Fibroblast of lung (primary cell): ENCODE data around the gene FKBP14. TPM values are rescaled to one million over a fixed set of nuclear protein-coding genes. Genes with fewer than 3 reads are reported as not detected.

Experiments used
- DNase-seq, 2 donors: peaks; one replicate each; pipeline versions ENCODE4 v3.0.0 to v3.0.0-alpha.2; 2010; ENCODE audit warnings: low read depth in 2 of 2
- H2AFZ ChIP-seq: 2 replicates; pipeline ENCODE4 v1.5.1; 2012; ENCODE audit warnings: low read length, control low read depth, inconsistent platforms
- H3K27ac ChIP-seq: 2 replicates; pipeline ENCODE4 v1.5.1; 2011; ENCODE audit warnings: low read length, control low read depth; ENCODE audit not compliant: insufficient read depth
- H3K27me3 ChIP-seq: 2 replicates; pipeline ENCODE4 v1.5.1; 2011; ENCODE audit warnings: mild to moderate bottlenecking, low read length; ENCODE audit not compliant: control insufficient read depth, insufficient read depth
- H3K36me3 ChIP-seq: 2 replicates; pipeline ENCODE4 v1.5.1; 2011; ENCODE audit warnings: low read length; ENCODE audit not compliant: control insufficient read depth, insufficient read depth
- H3K4me1 ChIP-seq: 2 replicates; pipeline ENCODE4 v1.5.1; 2011; ENCODE audit warnings: low read length; ENCODE audit not compliant: control insufficient read depth, insufficient read depth; ENCODE audit errors: extremely low read depth
- H3K4me2 ChIP-seq: 2 replicates; pipeline ENCODE4 v1.5.1; 2011; ENCODE audit warnings: low read length, control low read depth; ENCODE audit not compliant: insufficient read depth; ENCODE audit errors: extremely low read depth
- H3K4me3 ChIP-seq, 4 experiments: fragments of 200-600 bp in 1 of 4; sonication (generic) in 1 of 4; replicated peaks in 1 of 4; 2 replicates each; pipeline ENCODE4 v1.5.1; 2011 to 2016; ENCODE audit warnings: low read length in 4 of 4, low read depth in 3 of 4, mild to moderate bottlenecking in 3 of 4, control low read depth in 2 of 4, inconsistent platforms in 1 of 4, mixed read lengths in 1 of 4; ENCODE audit not compliant: insufficient read depth in 1 of 4; ENCODE audit errors: control extremely low read depth in 1 of 4
- H3K79me2 ChIP-seq: 2 replicates; pipeline ENCODE4 v1.5.1; 2012; ENCODE audit warnings: mild to moderate bottlenecking, low read length, inconsistent platforms; ENCODE audit not compliant: control insufficient read depth, insufficient read depth
- H3K9ac ChIP-seq: 2 replicates; pipeline ENCODE4 v1.5.1; 2011; ENCODE audit warnings: mild to moderate bottlenecking, low read length, control low read depth; ENCODE audit not compliant: insufficient read depth
- H3K9me3 ChIP-seq: 2 replicates; pipeline ENCODE4 v1.5.1; 2012; ENCODE audit warnings: low read depth, low read length; ENCODE audit not compliant: control insufficient read depth, insufficient read depth
- H4K20me1 ChIP-seq: 2 replicates; pipeline ENCODE4 v1.5.1; 2011; ENCODE audit warnings: low read length; ENCODE audit not compliant: control insufficient read depth, insufficient read depth; ENCODE audit errors: extremely low read depth
- EZH2 ChIP-seq: IDR thresholded peaks from 2 replicates; pipeline ENCODE4 v1.5.1; 2012; ENCODE audit warnings: low read length, control low read depth, mild to moderate bottlenecking; ENCODE audit errors: missing control alignments
- polyA plus RNA-seq, 2 donors: library from polyadenylated mRNA; depleted of rRNA in 1 of 2; stranded (reverse) in 1 of 2; unstranded in 1 of 2; fragments of >200 nt; gene quantifications; 2 replicates each; pipeline ENCODE4 v1.2.1, GENCODE V29; 2011 to 2012; ENCODE audit warnings: missing spikeins in 1 of 2
- total RNA-seq: library from RNA; depleted of rRNA; stranded (reverse); fragments of >200 nt; gene quantifications from 2 replicates; pipeline ENCODE4 v1.2.1, GENCODE V29; 2014
- TF ChIP-seq, protein P1 (sequence below), 2 donors: IDR thresholded peaks in 1 of 2; conservative IDR thresholded peaks in 1 of 2; 1 replicate in 1 of 2; 2 replicates in 1 of 2; pipeline ENCODE4 v1.5.1; 2011 to 2012; ENCODE audit warnings: low read length in 2 of 2, control low read depth in 1 of 2, inconsistent platforms in 1 of 2, low read depth in 1 of 2, mild to moderate bottlenecking in 1 of 2

FKBP14 gene
- total and polyA plus RNA-seq, 2 donors (not counting 1 experiment from before 2014, with no cell fraction given), result 21.8 to 52.0 TPM

DNA sequence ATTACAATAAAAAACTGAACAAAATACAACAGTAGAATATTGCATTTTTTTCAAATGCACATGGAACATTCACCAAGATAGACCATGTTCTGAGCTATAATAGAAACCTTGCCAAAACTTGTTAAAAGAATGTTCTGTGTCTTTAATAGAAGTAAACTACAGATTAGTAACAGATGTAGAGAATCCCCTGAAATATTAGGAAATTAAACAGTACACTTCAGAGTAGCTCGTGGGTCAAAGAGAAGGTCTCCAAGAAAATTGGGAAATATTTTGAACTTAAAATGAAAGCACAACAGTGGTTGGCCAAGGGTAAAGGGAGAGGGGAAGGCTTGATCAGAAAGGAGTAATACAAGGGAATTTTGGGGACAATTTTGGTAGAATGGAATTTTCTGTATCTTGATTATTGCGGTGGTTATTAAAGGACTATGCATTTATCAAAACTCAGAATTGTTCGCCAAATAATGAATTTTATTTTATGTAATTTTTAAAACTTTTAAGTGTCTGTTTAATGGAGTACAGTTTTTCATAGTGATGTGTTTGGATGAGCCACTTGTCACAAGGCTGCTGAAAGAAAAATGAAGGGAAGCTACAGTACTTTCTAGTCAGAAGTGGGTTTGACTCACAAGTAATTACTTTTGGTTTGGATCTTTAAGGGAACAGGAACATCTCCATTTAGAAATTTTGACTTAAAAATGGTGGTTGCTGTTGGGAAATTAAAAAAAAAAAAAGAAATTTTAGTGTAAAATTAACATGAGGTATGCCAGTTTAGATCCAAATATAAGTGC is 11.9 kb upstream of the FKBP14 start:
- Histone ChIP-seq H3K9me3 (no peaks in the 10 kb centered on the region), H2AFZ (no peak overlapping the region), H3K27ac (no peak overlapping the region), H3K9ac (no peak overlapping the region), H3K27me3 (no peaks in the 10 kb centered on the region), H3K36me3 (no peaks in the 10 kb centered on the region), H3K4me2 (peak overlapping the region; percentile 57), H3K79me2 (no peaks in the 10 kb centered on the region), H3K4me3 (peak overlapping the region in 1 of 4 experiments; percentile 21), H4K20me1 (no peaks in the 10 kb centered on the region), H3K4me1 (no peaks in the 10 kb centered on the region)
- peak in 1 of 2 donors; percentile 80 for DNase-seq
- no peak for TF ChIP-seq EZH2
- TF ChIP-seq, protein P1, sequence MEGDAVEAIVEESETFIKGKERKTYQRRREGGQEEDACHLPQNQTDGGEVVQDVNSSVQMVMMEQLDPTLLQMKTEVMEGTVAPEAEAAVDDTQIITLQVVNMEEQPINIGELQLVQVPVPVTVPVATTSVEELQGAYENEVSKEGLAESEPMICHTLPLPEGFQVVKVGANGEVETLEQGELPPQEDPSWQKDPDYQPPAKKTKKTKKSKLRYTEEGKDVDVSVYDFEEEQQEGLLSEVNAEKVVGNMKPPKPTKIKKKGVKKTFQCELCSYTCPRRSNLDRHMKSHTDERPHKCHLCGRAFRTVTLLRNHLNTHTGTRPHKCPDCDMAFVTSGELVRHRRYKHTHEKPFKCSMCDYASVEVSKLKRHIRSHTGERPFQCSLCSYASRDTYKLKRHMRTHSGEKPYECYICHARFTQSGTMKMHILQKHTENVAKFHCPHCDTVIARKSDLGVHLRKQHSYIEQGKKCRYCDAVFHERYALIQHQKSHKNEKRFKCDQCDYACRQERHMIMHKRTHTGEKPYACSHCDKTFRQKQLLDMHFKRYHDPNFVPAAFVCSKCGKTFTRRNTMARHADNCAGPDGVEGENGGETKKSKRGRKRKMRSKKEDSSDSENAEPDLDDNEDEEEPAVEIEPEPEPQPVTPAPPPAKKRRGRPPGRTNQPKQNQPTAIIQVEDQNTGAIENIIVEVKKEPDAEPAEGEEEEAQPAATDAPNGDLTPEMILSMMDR (conservative IDR thresholded peaks at IDR 0.05 in 1 of 2, IDR thresholded peaks at IDR 0.05 in 1 of 2; ENCODE audit: low read depth in 1 of 2, low read length in 2 of 2), result no peak

DNA sequence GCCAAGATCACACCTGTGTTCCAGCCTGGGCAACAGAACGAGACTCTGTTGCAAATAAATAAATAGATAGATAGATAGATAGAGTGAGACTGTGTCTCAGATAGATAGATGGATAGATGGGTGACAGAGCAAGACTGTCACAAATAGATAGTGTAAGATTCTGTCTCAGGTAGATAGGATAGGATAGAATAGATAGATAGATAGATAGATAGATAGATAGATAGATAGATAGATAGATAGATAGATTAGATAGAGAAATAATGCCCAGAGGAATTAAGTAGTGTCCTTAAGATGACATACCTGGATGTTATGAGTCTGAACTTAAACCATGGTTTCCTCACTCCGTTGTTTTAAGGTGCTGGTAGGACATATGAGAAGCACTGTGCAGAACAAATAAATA is 9.7 kb upstream of the FKBP14 start:
- H3K79me2 ChIP-seq, result peaks cover 8% of the 10 kb centered on the region

DNA sequence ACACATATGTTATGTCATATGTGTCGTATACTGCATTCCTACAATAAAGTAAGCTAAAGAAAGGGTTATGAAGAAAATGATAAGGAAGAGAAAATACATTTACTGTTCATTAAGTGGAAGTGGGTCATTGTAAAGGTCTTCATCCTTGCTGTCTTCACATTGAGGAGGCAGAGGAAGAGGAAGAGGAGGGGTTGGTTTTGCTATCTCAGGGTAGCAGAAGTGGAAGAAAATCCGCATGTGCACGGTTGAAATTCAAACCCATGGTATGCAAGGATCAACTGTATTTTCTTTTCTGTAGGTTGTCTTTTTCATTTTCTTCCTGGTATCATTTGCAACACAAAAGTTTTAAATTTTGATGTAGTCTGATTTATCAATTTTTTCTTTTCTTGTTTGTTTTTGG is 8.0 kb upstream of the FKBP14 start:
- Histone ChIP-seq H3K4me1 (peaks cover 14% of the 10 kb centered on the region), H3K9me3 (no peaks in the 10 kb centered on the region), H3K4me2 (no peak overlapping the region), H3K27me3 (no peaks in the 10 kb centered on the region), H3K27ac (no peak overlapping the region), H2AFZ (no peak overlapping the region), H3K9ac (no peak overlapping the region), H4K20me1 (no peaks in the 10 kb centered on the region), H3K36me3 (no peaks in the 10 kb centered on the region), H3K79me2 (peaks cover 23% of the 10 kb centered on the region), H3K4me3 (no peak overlapping the region)
- TF ChIP-seq EZH2, result no peak
- TF ChIP-seq, protein P1 (conservative IDR thresholded peaks at IDR 0.05 in 1 of 2, IDR thresholded peaks at IDR 0.05 in 1 of 2; ENCODE audit: low read depth in 1 of 2, low read length in 2 of 2), result no peak
- no peak for DNase-seq

More for the DNA sequence above, 9.7 kb upstream of the FKBP14 start:
- H3K36me3 ChIP-seq, result no peaks in the 10 kb centered on the region
- no peak overlapping the region for H3K4me3 ChIP-seq
- no peak overlapping the region for H2AFZ ChIP-seq
- TF ChIP-seq, protein P1 (conservative IDR thresholded peaks at IDR 0.05 in 1 of 2, IDR thresholded peaks at IDR 0.05 in 1 of 2; ENCODE audit: low read depth in 1 of 2, low read length in 2 of 2), result no peak
- TF ChIP-seq EZH2, result no peak
- no peaks in the 10 kb centered on the region for H3K27me3 ChIP-seq
- no peak overlapping the region for H3K27ac ChIP-seq
- peaks cover 8% of the 10 kb centered on the region for H3K4me1 ChIP-seq
- DNase-seq, result no peak
- H3K9ac ChIP-seq, result no peak overlapping the region
- H4K20me1 ChIP-seq, result no peaks in the 10 kb centered on the region
- no peak overlapping the region for H3K4me2 ChIP-seq
- no peaks in the 10 kb centered on the region for H3K9me3 ChIP-seq
